CD8-positive, alpha-beta memory T cell (primary cell): ENCODE results near the gene LDLRAD4. TPM values are rescaled to one million over a fixed set of nuclear protein-coding genes. Genes with fewer than 3 reads are reported as not detected.
A peak's percentile ranks its signal among the peaks of the same experiment; 100 is the strongest.

Experiments
- CTCF ChIA-PET: fragments of 350-600 bp; sonication (Branson Sonifier 250); formaldehyde crosslinking; loops from one replicate; lab custom pipeline; 2021; ENCODE audit warnings: antibody characterized with exemption; lab: Charles Lee
- POLR2A ChIA-PET: fragments of 350-600 bp; sonication (Branson Sonifier 250); formaldehyde crosslinking; loops from one replicate; lab custom pipeline; 2021; ENCODE audit warnings: antibody characterized with exemption; lab: Charles Lee
- DNase-seq, 5 donors: peaks; one replicate each; pipeline versions ENCODE4 v3.0.0 to v3.0.0-alpha.2; 2020 to 2022; ENCODE audit warnings: mixed read lengths in 1 of 5
- H3K27ac ChIP-seq: one replicate; pipeline ENCODE4 v1.7.0; 2013; ENCODE audit warnings: low read depth, mild to moderate bottlenecking, low read length, moderate library complexity
- H3K27me3 ChIP-seq: 2 replicates; pipeline ENCODE4 v1.7.0; 2013; ENCODE audit warnings: low read length, mild to moderate bottlenecking; ENCODE audit not compliant: insufficient read depth, poor library complexity, severe bottlenecking
- H3K36me3 ChIP-seq: 2 replicates; pipeline ENCODE4 v1.7.0; 2013; ENCODE audit warnings: mild to moderate bottlenecking, low read length, moderate library complexity; ENCODE audit not compliant: insufficient read depth
- H3K4me1 ChIP-seq: 2 replicates; pipeline ENCODE4 v1.7.0; 2013; ENCODE audit warnings: mild to moderate bottlenecking, low read length, moderate library complexity; ENCODE audit not compliant: insufficient read depth
- H3K4me3 ChIP-seq: 2 replicates; pipeline ENCODE4 v1.7.0; 2013; ENCODE audit warnings: mild to moderate bottlenecking, low read length
- H3K9me3 ChIP-seq: 2 replicates; pipeline ENCODE4 v1.7.0; 2013; ENCODE audit warnings: mild to moderate bottlenecking, low read length
- H3K27ac Mint-ChIP-seq, 8 donors: one replicate each; pipeline ENCODE4 v1.8.0; 2020 to 2021; ENCODE audit warnings: mixed read lengths in 8 of 8, mild to moderate bottlenecking in 6 of 8, inconsistent platforms in 3 of 8, moderate library complexity in 3 of 8
- H3K27me3 Mint-ChIP-seq, 2 donors: one replicate each; pipeline ENCODE4 v1.8.0; 2020 to 2021; ENCODE audit warnings: mixed read lengths in 2 of 2, mild to moderate bottlenecking in 1 of 2, moderate library complexity in 1 of 2
- H3K36me3 Mint-ChIP-seq, 3 donors: one replicate each; pipeline ENCODE4 v1.8.0; 2020 to 2021; ENCODE audit warnings: mixed read lengths in 3 of 3, inconsistent platforms in 1 of 3, mild to moderate bottlenecking in 1 of 3
- H3K4me1 Mint-ChIP-seq, 3 donors: one replicate each; pipeline ENCODE4 v1.8.0; 2020 to 2021; ENCODE audit warnings: mixed read lengths in 3 of 3, inconsistent platforms in 1 of 3, mild to moderate bottlenecking in 1 of 3
- H3K4me3 Mint-ChIP-seq, 7 donors: one replicate each; pipeline ENCODE4 v1.8.0; 2020 to 2021; ENCODE audit warnings: mixed read lengths in 7 of 7, mild to moderate bottlenecking in 6 of 7, moderate library complexity in 4 of 7, inconsistent platforms in 2 of 7
- H3K9me3 Mint-ChIP-seq, 5 donors: one replicate each; pipeline ENCODE4 v1.8.0; 2020 to 2022; ENCODE audit warnings: mixed read lengths in 5 of 5, mild to moderate bottlenecking in 3 of 5, moderate library complexity in 2 of 5, inconsistent platforms in 1 of 5
- polyA plus RNA-seq: library from polyadenylated mRNA; unstranded; fragments of 300-500 nt; fragmentation: Illumina TruSeq; gene quantifications from one replicate; pipeline ENCODE4 v1.2.3, GENCODE V29; 2021
- total RNA-seq, 2 experiments: library from RNA; stranded (reverse); gene quantifications; one replicate each; pipeline ENCODE4 v1.2.3, GENCODE V29; 2021

LDLRAD4 gene
- total and polyA plus RNA-seq, 3 experiments from 2014 or later: 8.1 to 30.4 (median 27.3) TPM

- Histone ChIP-seq H3K9me3 (no peaks in the 10 kb centered on the region), H3K4me1 (peaks cover 76% of the 10 kb centered on the region), H3K4me3 (no peak overlapping the region), H3K36me3 (no peaks in the 10 kb centered on the region), H3K27ac (no peak overlapping the region), H3K27me3 (no peaks in the 10 kb centered on the region)
- Mint-ChIP-seq H3K9me3 (no peaks in the 10 kb centered on the region), H3K27ac (peak overlapping the region in 1 of 8 donors; percentile 50), H3K27me3 (peaks cover 0 to 4% of the 10 kb centered on the region in 2 donors), H3K36me3 (no peaks in the 10 kb centered on the region), H3K4me1 (peaks cover 33 to 53% (median 50%) of the 10 kb centered on the region in 3 donors), H3K4me3 (no peak overlapping the region)
- no peak for DNase-seq
- POLR2A ChIA-PET: no interaction called here
- CTCF ChIA-PET: no interaction called here
Observed at GRCh38 chr18:13374096-13374467, 155.5 kb downstream of the LDLRAD4 start.

- CTCF ChIA-PET: no interaction called here
- H3K4me3 Mint-ChIP-seq: peak overlapping the region in 3 of 7 donors; percentile 44 to 72 (median 63)
Observed at GRCh38 chr18:13374468-13375301, 156.1 kb downstream of the LDLRAD4 start.

GRCh38 chr18:13375302-13376255 lies 157.0 kb downstream of the LDLRAD4 start:
- no peaks in the 10 kb centered on the region for H3K27me3 ChIP-seq
- DNase-seq: peak; percentile 28 to 80 (median 42)
- Mint-ChIP-seq H3K27me3 (no peaks in the 10 kb centered on the region), H3K36me3 (no peaks in the 10 kb centered on the region), H3K9me3 (no peaks in the 10 kb centered on the region), H3K4me3 (peak overlapping the region in 6 of 7 donors; percentile 8 to 72 (median 52)), H3K27ac (peak overlapping the region; percentile 67 to 96 (median 92)), H3K4me1 (peaks cover 36 to 53% (median 50%) of the 10 kb centered on the region in 3 donors)
- POLR2A ChIA-PET: no interaction called here
- H3K9me3 ChIP-seq: no peaks in the 10 kb centered on the region
- CTCF ChIA-PET: no interaction called here
- peaks cover 67% of the 10 kb centered on the region for H3K4me1 ChIP-seq
- H3K4me3 ChIP-seq: peak overlapping the region; percentile 25
- H3K36me3 ChIP-seq: no peaks in the 10 kb centered on the region
- no peak overlapping the region for H3K27ac ChIP-seq

More at GRCh38 chr18:13374468-13375301, 156.1 kb downstream of the LDLRAD4 start:
- no peak overlapping the region for H3K4me3 ChIP-seq
- no peaks in the 10 kb centered on the region for H3K36me3 ChIP-seq
- peaks cover 73% of the 10 kb centered on the region for H3K4me1 ChIP-seq
- POLR2A ChIA-PET: no interaction called here
- H3K27me3 ChIP-seq: no peaks in the 10 kb centered on the region
- no peaks in the 10 kb centered on the region for H3K9me3 Mint-ChIP-seq
- DNase-seq: no peak
- H3K27me3 Mint-ChIP-seq: no peaks in the 10 kb centered on the region
- peaks cover 32 to 53% (median 50%) of the 10 kb centered on the region in 3 donors for H3K4me1 Mint-ChIP-seq
- no peaks in the 10 kb centered on the region for H3K36me3 Mint-ChIP-seq
- H3K27ac ChIP-seq: no peak overlapping the region
- peak overlapping the region in 6 of 8 donors; percentile 50 to 96 (median 86) for H3K27ac Mint-ChIP-seq
- no peaks in the 10 kb centered on the region for H3K9me3 ChIP-seq

GRCh38 chr18:13376298-13376840 lies 157.8 kb downstream of the LDLRAD4 start:
- H3K9me3 Mint-ChIP-seq: no peaks in the 10 kb centered on the region
- H3K27ac Mint-ChIP-seq: peak overlapping the region; percentile 65 to 96 (median 86)
- CTCF ChIA-PET: interaction anchor here (1.2 kb wide), 1 partner anchor 14 kb away, joined by 4 read pairs; no protein-coding TSS in a partner anchor
- DNase-seq: peak in 3 of 5 donors; percentile 26 to 59 (median 37)
- no peaks in the 10 kb centered on the region for H3K9me3 ChIP-seq
- peaks cover 75% of the 10 kb centered on the region for H3K4me1 ChIP-seq
- H3K27me3 Mint-ChIP-seq: no peaks in the 10 kb centered on the region
- POLR2A ChIA-PET: no interaction called here
- no peak overlapping the region for H3K27ac ChIP-seq
- peaks cover 38 to 53% (median 50%) of the 10 kb centered on the region in 3 donors for H3K4me1 Mint-ChIP-seq
- H3K27me3 ChIP-seq: no peaks in the 10 kb centered on the region
- H3K4me3 ChIP-seq: peak overlapping the region; percentile 25
- peak overlapping the region in 6 of 7 donors; percentile 33 to 72 (median 49) for H3K4me3 Mint-ChIP-seq
- H3K36me3 ChIP-seq: no peaks in the 10 kb centered on the region
- no peaks in the 10 kb centered on the region for H3K36me3 Mint-ChIP-seq

- no peaks in the 10 kb centered on the region for H3K9me3 ChIP-seq
- Mint-ChIP-seq H3K27me3 (no peaks in the 10 kb centered on the region), H3K4me1 (peaks cover 43 to 54% (median 52%) of the 10 kb centered on the region in 3 donors), H3K36me3 (no peaks in the 10 kb centered on the region), H3K27ac (peak overlapping the region; percentile 27 to 96 (median 80)), H3K4me3 (peak overlapping the region; percentile 8 to 72 (median 34)), H3K9me3 (no peaks in the 10 kb centered on the region)
- peak in 4 of 5 donors; percentile 17 to 73 (median 42) for DNase-seq
- H3K4me3 ChIP-seq: peak overlapping the region; percentile 25
- H3K4me1 ChIP-seq: peaks cover 75% of the 10 kb centered on the region
- no peak overlapping the region for H3K27ac ChIP-seq
- H3K36me3 ChIP-seq: no peaks in the 10 kb centered on the region
- H3K27me3 ChIP-seq: no peaks in the 10 kb centered on the region
- ChIA-PET POLR2A (no interaction called here), CTCF (interaction anchor here (1.2 kb wide), 1 partner anchor 13 kb away, joined by 4 read pairs; no protein-coding TSS in a partner anchor)
Observed at GRCh38 chr18:13376841-13377351, 158.3 kb downstream of the LDLRAD4 start.

GRCh38 chr18:13377496-13377895 lies 158.9 kb downstream of the LDLRAD4 start:
- ChIA-PET CTCF (interaction anchor here (1.2 kb wide), 1 partner anchor 13 kb away, joined by 4 read pairs; no protein-coding TSS in a partner anchor), POLR2A (no interaction called here)
- Histone ChIP-seq H3K36me3 (no peaks in the 10 kb centered on the region), H3K4me3 (peak overlapping the region; percentile 25), H3K27me3 (no peaks in the 10 kb centered on the region), H3K4me1 (peaks cover 74% of the 10 kb centered on the region), H3K9me3 (no peaks in the 10 kb centered on the region), H3K27ac (no peak overlapping the region)
- DNase-seq: no peak
- H3K4me3 Mint-ChIP-seq: peak overlapping the region in 4 of 7 donors; percentile 8 to 65 (median 32)
- no peaks in the 10 kb centered on the region for H3K27me3 Mint-ChIP-seq
- peak overlapping the region; percentile 14 to 96 (median 80) for H3K27ac Mint-ChIP-seq
- peaks cover 45 to 54% (median 52%) of the 10 kb centered on the region in 3 donors for H3K4me1 Mint-ChIP-seq
- peaks cover 0 to 3% (median 0%) of the 10 kb centered on the region in 3 donors for H3K36me3 Mint-ChIP-seq
- H3K9me3 Mint-ChIP-seq: no peaks in the 10 kb centered on the region

GRCh38 chr18:13378150-13378549 lies 159.6 kb downstream of the LDLRAD4 start:
- Mint-ChIP-seq H3K9me3 (no peaks in the 10 kb centered on the region), H3K4me1 (peaks cover 52 to 57% (median 56%) of the 10 kb centered on the region in 3 donors), H3K27me3 (no peaks in the 10 kb centered on the region), H3K27ac (peak overlapping the region in 3 of 8 donors; percentile 38 to 81 (median 80)), H3K4me3 (no peak overlapping the region), H3K36me3 (peaks cover 0 to 3% (median 0%) of the 10 kb centered on the region in 3 donors)
- peaks cover 74% of the 10 kb centered on the region for H3K4me1 ChIP-seq
- no peaks in the 10 kb centered on the region for H3K9me3 ChIP-seq
- ChIA-PET CTCF (no interaction called here), POLR2A (no interaction called here)
- no peak overlapping the region for H3K27ac ChIP-seq
- H3K36me3 ChIP-seq: no peaks in the 10 kb centered on the region
- DNase-seq: no peak
- H3K4me3 ChIP-seq: no peak overlapping the region
- H3K27me3 ChIP-seq: no peaks in the 10 kb centered on the region
